GM12878 (cell line): ENCODE measurements around the gene TMEM161A. TPM values are rescaled to one million over a fixed set of nuclear protein-coding genes. Genes with fewer than 3 reads are reported as not detected.

Experiments used
- ATAC-seq: fragments of 200-7000 bp; cut with Tn5 transposase; 3 replicates; pipeline ENCODE4 v1.9.1; 2020; ENCODE audit warnings: mild to moderate bottlenecking, moderate library complexity
- BruUV-seq: library from RNA; stranded (reverse); fragments of 400-500 nt; replicated peaks from 2 replicates; lab custom pipeline; 2021; lab: Mats Ljungman, UMichigan
- CTCF ChIA-PET: fragments of 300-600 bp; sonication (Branson Sonifier 250); formaldehyde crosslinking; extraction: SDS; loops from one replicate; lab custom pipeline; 2021; ENCODE audit warnings: inconsistent platforms; lab: Yijun Ruan, JAX
- POLR2A ChIA-PET: fragments of 350-600 bp; formaldehyde crosslinking; extraction: SDS; loops from one replicate; lab custom pipeline; 2021; ENCODE audit warnings: inconsistent platforms; lab: Charles Lee
- RAD21 ChIA-PET: fragments of 300-600 bp; sonication (Branson Sonifier 250); formaldehyde crosslinking; loops from one replicate; lab custom pipeline; 2023; ENCODE audit warnings: antibody characterized with exemption; ENCODE audit not compliant: unreplicated experiment; lab: Charles Lee
- SMC1A ChIA-PET: fragments of 300-600 bp; sonication (Branson Sonifier 250); formaldehyde crosslinking; loops from one replicate; lab custom pipeline; 2023; ENCODE audit not compliant: unreplicated experiment, uncharacterized antibody; lab: Charles Lee
- DNase-seq: peaks from one replicate; pipeline ENCODE4 v3.0.0-alpha.2; 2011; ENCODE audit warnings: low read depth, low spot score
- FAIRE-seq: peaks from 3 replicates; lab custom pipeline; 2011; peaks lifted over from hg19 to GRCh38; lab: Jason Lieb, UNC
- H2AFZ ChIP-seq: 2 replicates; pipeline ENCODE4 v1.6.0; 2011; ENCODE audit warnings: low read depth, low read length, control low read depth; ENCODE audit not compliant: control insufficient read depth
- H3K27ac ChIP-seq: 2 replicates; pipeline ENCODE4 v1.5.1; 2011; ENCODE audit warnings: control low read depth; ENCODE audit not compliant: control insufficient read depth, insufficient read depth
- H3K27me3 ChIP-seq, 2 experiments: replicated peaks in 1 of 2; 2 replicates each; pipeline versions ENCODE4 v1.6.0 to v1.6.1; 2011; ENCODE audit warnings: low read length in 1 of 2; ENCODE audit not compliant: control insufficient read depth in 2 of 2, insufficient read depth in 2 of 2
- H3K36me3 ChIP-seq, 2 experiments: 2 replicates each; pipeline ENCODE4 v1.5.1; 2011; ENCODE audit warnings: low read length in 1 of 2; ENCODE audit not compliant: control insufficient read depth in 2 of 2, insufficient read depth in 2 of 2
- H3K4me1 ChIP-seq: 2 replicates; pipeline ENCODE4 v1.6.1; 2011; ENCODE audit warnings: mild to moderate bottlenecking, low read length, moderate library complexity, mixed read lengths; ENCODE audit not compliant: control insufficient read depth, insufficient read depth
- H3K4me2 ChIP-seq: 2 replicates; pipeline ENCODE4 v1.6.0; 2011; ENCODE audit warnings: control low read depth; ENCODE audit not compliant: control insufficient read depth, insufficient read depth
- H3K4me3 ChIP-seq: fragments of 200-600 bp; sonication (generic); 2 replicates; pipeline ENCODE4 v1.5.1; 2016
- H3K79me2 ChIP-seq: 2 replicates; pipeline ENCODE4 v1.6.0; 2011; ENCODE audit warnings: low read length; ENCODE audit not compliant: control insufficient read depth, insufficient read depth
- H3K9ac ChIP-seq: 2 replicates; pipeline ENCODE4 v1.8.0; 2011; ENCODE audit warnings: low read length, control low read depth, mixed read lengths; ENCODE audit not compliant: control insufficient read depth, insufficient read depth
- H3K9me3 ChIP-seq: replicated peaks from 3 replicates; pipeline ENCODE4 v1.5.1; 2011; ENCODE audit warnings: mild to moderate bottlenecking, low read length; ENCODE audit not compliant: control insufficient read depth, insufficient read depth
- H4K20me1 ChIP-seq: 2 replicates; pipeline ENCODE4 v1.6.0; 2011; ENCODE audit not compliant: control insufficient read depth, insufficient read depth
- CHD1 ChIP-seq: IDR thresholded peaks from 2 replicates; pipeline ENCODE4 v1.6.1; 2012; ENCODE audit warnings: low read depth, low read length, improper control_type of control experiment
- E4F1 ChIP-seq: fragments of 450-650 bp; IDR thresholded peaks from 2 replicates; pipeline ENCODE4 v1.6.1; 2018; ENCODE audit warnings: borderline replicate concordance, mild to moderate bottlenecking; ENCODE audit not compliant: partially characterized antibody
- MYB ChIP-seq: fragments of 150-350 bp; IDR thresholded peaks from 2 replicates; pipeline ENCODE4 v1.6.1; 2014; ENCODE audit warnings: mild to moderate bottlenecking, low read depth, low read length, borderline replicate concordance
- NRF1 ChIP-seq: conservative IDR thresholded peaks from 2 replicates; pipeline ENCODE4 v1.6.1; 2011; ENCODE audit warnings: mild to moderate bottlenecking, low read depth, low read length, improper control_type of control experiment
- ZBTB33 ChIP-seq: fragments of 450-650 bp; IDR thresholded peaks from 2 replicates; pipeline ENCODE4 v1.6.1; 2017; ENCODE audit warnings: mild to moderate bottlenecking
- ZNF274 ChIP-seq: IDR thresholded peaks from one replicate; pipeline ENCODE4 v1.8.0; 2011; ENCODE audit not compliant: insufficient read length, insufficient read depth
- WGBS: methylation state at CpG from one replicate; pipeline ENCODE4 v1.1.6; 2016; ENCODE audit warnings: low lambda C conversion rate; ENCODE audit not compliant: insufficient replicate concordance, insufficient coverage; ENCODE audit errors: missing lambda C conversion rate; 5-methylcytosine and 5-hydroxymethylcytosine counted together
- in situ Hi-C: fragments of 300-500 bp; cut with MboI; formaldehyde crosslinking; loops from 9 replicates; pipeline ENCODE4 v1.14.3; 2018; ENCODE audit warnings: mixed read lengths
- intact Hi-C: fragments of 100-400 bp; cut with micrococcal nuclease; formaldehyde crosslinking; loops from one replicate; pipeline ENCODE4 v1.14.2; 2022; ENCODE audit not compliant: unreplicated experiment
- polyA plus RNA-seq, 11 experiments: library from polyadenylated mRNA; depleted of rRNA in 4 of 11; unstranded in 6 of 11; stranded (reverse) in 5 of 11; fragments of >200 nt; fragmentation: Nextera tagmentation in 4 of 11; fragmentation: Illumina TruSeq in 1 of 11; extraction: Ambion mirVana in 4 of 11; extraction: Trizol in 1 of 11; gene quantifications; 1 replicate in 1 of 11; 2 replicates in 10 of 11; pipeline versions ENCODE4 v1.2.1 to v1.2.3, GENCODE V29; 2011 to 2016; ENCODE audit warnings: inconsistent platforms in 2 of 11, missing spikeins in 2 of 11, low read depth in 1 of 11
- total RNA-seq, 4 experiments: library from RNA; depleted of rRNA in 3 of 4; stranded (reverse); fragments of >200 nt in 3 of 4; fragmentation: Illumina TruSeq in 1 of 4; extraction: Trizol in 1 of 4; gene quantifications; 2 replicates each; pipeline versions ENCODE4 v1.2.1 to v1.2.3, GENCODE V29; 2013 to 2021

TMEM161A gene
- total and polyA plus RNA-seq, 10 of the 15 experiments (the other 5 are each of a cell fraction or from before 2014, with no cell fraction given) = 1.1 to 37.1 (median 19.0) TPM

- Histone ChIP-seq H3K4me2 (no peak overlapping the region; the same call in 1 of the 2 replicates), H3K79me2 (peaks cover 9% of the 10 kb centered on the region), H3K36me3 (no peaks in the 10 kb centered on the region), H3K9me3 (no peaks in the 10 kb centered on the region), H3K27ac (no peak overlapping the region), H3K4me3 (no peak overlapping the region), H3K4me1 (peaks cover 27% of the 10 kb centered on the region), H2AFZ (no peak overlapping the region), H3K9ac (no peak overlapping the region), H3K27me3 (no peaks in the 10 kb centered on the region), H4K20me1 (no peaks in the 10 kb centered on the region)
- no TSS peak for BruUV-seq
- RAD21 ChIA-PET = interaction anchor here (14.0 kb wide), 1 partner anchor 17 kb away, joined by 394 read pairs; no protein-coding TSS in a partner anchor
- WGBS = 85% methylated on average over 6 of the region's 6 CpGs
- intact Hi-C loops (no loop called here), in situ Hi-C loops (no loop called here)
- POLR2A ChIA-PET = interaction anchor here (0.9 kb wide), 1 partner anchor 19 kb away, joined by 3 read pairs; no protein-coding TSS in a partner anchor
- TF ChIP-seq ZBTB33 (no peak), ZNF274 (no peak), MYB (no peak), CHD1 (no peak), E4F1 (no peak), NRF1 (no peak)
- DNase-seq (no peak), ATAC-seq (no peak), FAIRE-seq (no peak)
- CTCF ChIA-PET = interaction anchor here (4.6 to 6.6 kb wide), 3 partner anchors 13 to 25 kb away, joined by 22 to 86 read pairs (median 23); no protein-coding TSS in a partner anchor
- SMC1A ChIA-PET = interaction anchor here (0.7 to 2.8 kb wide), 5 partner anchors 10 to 30 kb away, joined by 3 to 9 read pairs (median 4); no protein-coding TSS in a partner anchor
These were observed 32.8 kb upstream of the TMEM161A start for GRCh38 chr19:19170873-19171672.
